HepG2 (cell line): ENCODE data around the gene AP3D1. TPM values are rescaled to one million over a fixed set of nuclear protein-coding genes. Genes with fewer than 3 reads are reported as not detected.

Experiments
- ATAC-seq: fragments of 200-7000 bp; cut with Tn5 transposase; 3 replicates; pipeline ENCODE4 v1.9.1; 2020; ENCODE audit warnings: mild to moderate bottlenecking, moderate library complexity
- BruUV-seq: library from RNA; stranded (reverse); fragments of 400-500 nt; replicated peaks from 2 replicates; lab custom pipeline; 2021; lab: Mats Ljungman, UMichigan
- CTCF ChIA-PET: fragments of 300-600 bp; formaldehyde crosslinking; extraction: SDS; loops from one replicate; lab custom pipeline; 2021; ENCODE audit warnings: low total read pairs, inconsistent platforms, low intra/inter-chr PET ratio; lab: Yijun Ruan, JAX
- POLR2A ChIA-PET: fragments of 350-600 bp; sonication (Branson Sonifier 250); formaldehyde crosslinking; loops from one replicate; lab custom pipeline; 2020; ENCODE audit warnings: antibody characterized with exemption, inconsistent platforms; lab: Yijun Ruan, JAX
- DNase-seq: peaks from one replicate; pipeline ENCODE4 v3.0.0-alpha.2; 2015; ENCODE audit warnings: low spot score
- FAIRE-seq: peaks from 3 replicates; lab custom pipeline; 2011; peaks lifted over from hg19 to GRCh38; lab: Jason Lieb, UNC
- H2AFZ ChIP-seq: one replicate; pipeline ENCODE4 v1.6.1; 2011; ENCODE audit warnings: low read length, inconsistent platforms
- H3K27ac ChIP-seq: fragments of 300-600 bp; 3 replicates; pipeline ENCODE4 v1.8.0; 2011; ENCODE audit warnings: mixed run types, mild to moderate bottlenecking, mixed read lengths, low read length, inconsistent platforms; ENCODE audit not compliant: insufficient read depth; ENCODE audit errors: extremely low read length
- H3K27me3 ChIP-seq, 2 experiments: fragments of 200-600 bp in 1 of 2; 2 replicates in 1 of 2; 3 replicates in 1 of 2; pipeline versions ENCODE4 v1.6.0 to v1.8.0; 2011; ENCODE audit warnings: low read length in 2 of 2, mild to moderate bottlenecking in 2 of 2, moderate library complexity in 2 of 2, inconsistent platforms in 1 of 2; ENCODE audit not compliant: insufficient read depth in 2 of 2, control insufficient read depth in 1 of 2
- H3K36me3 ChIP-seq, 2 experiments: fragments of 200-600 bp in 1 of 2; replicated peaks in 1 of 2; 2 replicates in 1 of 2; 3 replicates in 1 of 2; pipeline versions ENCODE4 v1.5.1 to v1.8.0; 2011; ENCODE audit warnings: low read length in 2 of 2, inconsistent platforms in 1 of 2; ENCODE audit not compliant: insufficient read depth in 2 of 2, control insufficient read depth in 1 of 2
- H3K4me1 ChIP-seq: 2 replicates; pipeline ENCODE4 v1.5.1; 2012; ENCODE audit warnings: low read length, inconsistent platforms; ENCODE audit not compliant: insufficient read depth
- H3K4me2 ChIP-seq: 2 replicates; pipeline ENCODE4 v1.6.0; 2011; ENCODE audit warnings: low read depth, low read length, inconsistent platforms
- H3K4me3 ChIP-seq, 3 experiments: fragments of 200-600 bp in 1 of 3; sonication (generic), shearing (Covaris generic) in 1 of 3; replicated peaks in 1 of 3; 2 replicates each; pipeline ENCODE4 v1.5.1; 2011 to 2016; ENCODE audit warnings: low read length in 3 of 3, inconsistent platforms in 2 of 3, low read depth in 2 of 3, mild to moderate bottlenecking in 2 of 3, control low read depth in 1 of 3, mixed read lengths in 1 of 3; ENCODE audit not compliant: insufficient read depth in 1 of 3
- H3K79me2 ChIP-seq: one replicate; pipeline ENCODE4 v1.6.1; 2011; ENCODE audit warnings: low read length, inconsistent platforms; ENCODE audit not compliant: insufficient read depth
- H3K9ac ChIP-seq: 2 replicates; pipeline ENCODE4 v1.6.0; 2011; ENCODE audit warnings: mild to moderate bottlenecking, low read depth, low read length, inconsistent platforms; ENCODE audit not compliant: insufficient read depth
- H3K9me3 ChIP-seq: 2 replicates; pipeline ENCODE4 v1.5.1; 2012; ENCODE audit warnings: mild to moderate bottlenecking, low read length
- H4K20me1 ChIP-seq: 2 replicates; pipeline ENCODE4 v1.6.0; 2011; ENCODE audit warnings: inconsistent platforms, mild to moderate bottlenecking, low read length, moderate library complexity; ENCODE audit not compliant: insufficient read depth
- HDAC1 ChIP-seq: sonication (generic); formaldehyde crosslinking; IDR thresholded peaks from 2 replicates; pipeline ENCODE4 v1.5.1; 2020; ENCODE audit warnings: mild to moderate bottlenecking, missing genetic modification reagents
- JARID2 ChIP-seq: sonication (generic); formaldehyde crosslinking; IDR thresholded peaks from 2 replicates; pipeline ENCODE4 v1.8.1; 2023; ENCODE audit warnings: missing genetic modification reagents, inconsistent platforms; ENCODE audit not compliant: insufficient replicate concordance
- RBM22 ChIP-seq: fragments of 200-400 bp; formaldehyde crosslinking; optimal IDR thresholded peaks from 2 replicates; pipeline ENCODE3; 2017; ENCODE audit warnings: mild to moderate bottlenecking, low read length, moderate library complexity
- SAP130 ChIP-seq: IDR thresholded peaks from 2 replicates; pipeline ENCODE4 v1.6.1; 2016; ENCODE audit warnings: low read depth
- SP4 ChIP-seq: sonication (generic); formaldehyde crosslinking; IDR thresholded peaks from 2 replicates; pipeline ENCODE4 v1.8.1; 2023; ENCODE audit warnings: mild to moderate bottlenecking, missing genetic modification reagents
- ZBTB20 ChIP-seq: sonication (generic); formaldehyde crosslinking; IDR thresholded peaks from 2 replicates; pipeline ENCODE4 v1.8.1; 2023; ENCODE audit warnings: missing genetic modification reagents, low read depth, mild to moderate bottlenecking, borderline replicate concordance
- ZNF292 ChIP-seq: sonication (generic); formaldehyde crosslinking; IDR thresholded peaks from 2 replicates; pipeline ENCODE4 v1.8.1; 2022; ENCODE audit warnings: mild to moderate bottlenecking, low read depth, missing genetic modification reagents, borderline replicate concordance
- ZNF343 ChIP-seq: sonication (generic); formaldehyde crosslinking; IDR thresholded peaks from 2 replicates; pipeline ENCODE4 v1.4.0; 2020; ENCODE audit warnings: mild to moderate bottlenecking, missing genetic modification reagents
- WGBS: methylation state at CpG from one replicate; pipeline ENCODE4 v1.1.6; 2017; ENCODE audit warnings: low lambda C conversion rate; 5-methylcytosine and 5-hydroxymethylcytosine counted together
- in situ Hi-C: cut with HindIII; loops from 2 replicates; pipeline ENCODE4 v1.10.0; 2017; ENCODE audit warnings: low pct_unique_long_range_greater_than_20kb; ENCODE audit not compliant: extremely low pct_ligation_motif_present
- intact Hi-C: fragments of 100-400 bp; cut with micrococcal nuclease; formaldehyde crosslinking; loops from one replicate; pipeline ENCODE4 v1.10.0; 2022; ENCODE audit not compliant: unreplicated experiment
- polyA plus RNA-seq, 8 experiments: library from polyadenylated mRNA; depleted of rRNA in 3 of 8; stranded (reverse) in 7 of 8; unstranded in 1 of 8; fragments of >200 nt; fragmentation: Illumina TruSeq in 4 of 8; extraction: Trizol in 4 of 8; gene quantifications; 2 replicates each; pipeline versions ENCODE4 v1.2.1 to v1.2.3, GENCODE V29; 2011 to 2016; ENCODE audit warnings: low read depth in 4 of 8, missing spikeins in 1 of 8, mixed read lengths in 1 of 8; ENCODE audit not compliant: insufficient read depth in 1 of 8
- total RNA-seq, 5 experiments: library from RNA; depleted of rRNA; stranded (reverse); fragments of >200 nt; fragmentation: Illumina TruSeq; extraction: Trizol; gene quantifications; 2 replicates each; pipeline ENCODE4 v1.2.3, GENCODE V29; 2016; ENCODE audit warnings: low read depth in 1 of 5
- TF ChIP-seq, protein P1 (sequence below): IDR thresholded peaks from 2 replicates; pipeline ENCODE4 v1.6.1; 2016; ENCODE audit warnings: missing biosample characterization, missing genetic modification reagents, low read depth
- TF ChIP-seq, protein P2 (sequence below): sonication (generic); formaldehyde crosslinking; IDR thresholded peaks from 2 replicates; pipeline ENCODE4 v1.9.0; 2022; ENCODE audit warnings: missing genetic modification reagents, mild to moderate bottlenecking, borderline replicate concordance
- TF ChIP-seq, protein P3 (sequence below): sonication (generic); formaldehyde crosslinking; IDR thresholded peaks from 2 replicates; pipeline ENCODE4 v1.5.1; 2020; ENCODE audit warnings: missing genetic modification reagents, mild to moderate bottlenecking, borderline replicate concordance
- TF ChIP-seq, protein P4 (sequence below): IDR thresholded peaks from 2 replicates; pipeline ENCODE4 v1.6.1; 2012; ENCODE audit warnings: low read depth, low read length, improper control_type of control experiment

Gene AP3D1
- total and polyA plus RNA-seq, 2 of the 13 experiments (the other 11 are each of a cell fraction or from before 2014, with no cell fraction given): 68.0 to 82.6 TPM

DNA sequence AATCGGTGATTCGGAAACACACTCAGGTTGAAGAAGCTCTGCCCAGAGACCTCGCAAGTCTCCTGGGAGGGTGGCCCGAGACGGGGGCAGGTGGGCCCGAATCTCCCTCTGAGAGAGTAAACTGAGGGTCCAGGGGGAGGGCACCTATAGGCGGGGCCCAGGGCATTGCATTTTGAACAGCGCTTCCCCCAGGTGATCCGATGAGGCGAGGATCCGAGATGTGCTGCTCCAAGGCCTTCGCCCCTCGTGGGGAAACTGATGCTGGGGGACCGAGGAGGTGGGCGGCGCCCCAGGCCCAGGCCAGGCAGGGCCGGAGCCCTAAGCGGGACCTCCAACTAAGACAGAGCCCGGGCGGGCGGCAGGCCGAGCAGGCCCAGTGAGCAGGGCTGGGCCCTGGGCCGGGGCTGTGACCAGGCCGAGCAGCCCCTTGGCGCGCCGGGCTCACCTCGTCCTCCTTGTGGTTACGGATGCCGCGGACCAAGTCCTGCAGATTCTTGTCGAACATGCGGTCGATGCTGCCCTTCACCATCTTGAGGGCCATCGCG is 500 bp downstream of the AP3D1 start (continued):
- TF ChIP-seq, protein P1, sequence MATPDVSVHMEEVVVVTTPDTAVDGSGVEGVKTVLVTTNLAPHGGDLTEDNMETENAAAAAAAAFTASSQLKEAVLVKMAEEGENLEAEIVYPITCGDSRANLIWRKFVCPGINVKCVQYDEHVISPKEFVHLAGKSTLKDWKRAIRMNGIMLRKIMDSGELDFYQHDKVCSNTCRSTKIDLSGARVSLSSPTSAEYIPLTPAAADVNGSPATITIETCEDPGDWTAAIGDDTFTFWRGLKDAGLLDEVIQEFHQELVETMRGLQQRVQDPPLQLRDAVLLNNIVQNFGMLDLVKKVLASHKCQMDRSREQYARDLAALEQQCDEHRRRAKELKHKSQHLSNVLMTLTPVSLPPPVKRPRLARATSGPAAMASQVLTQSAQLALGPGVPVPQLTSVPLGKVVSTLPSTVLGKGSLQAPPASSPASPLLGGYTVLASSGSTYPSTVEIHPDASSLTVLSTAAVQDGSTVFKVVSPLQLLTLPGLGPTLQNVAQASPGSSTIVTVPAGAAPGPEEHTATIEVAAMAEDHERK (CRISPR knock-in tag): no peak
- TF ChIP-seq ZNF343 (no peak), JARID2 (CRISPR knock-in tag) (no peak)

DNA sequence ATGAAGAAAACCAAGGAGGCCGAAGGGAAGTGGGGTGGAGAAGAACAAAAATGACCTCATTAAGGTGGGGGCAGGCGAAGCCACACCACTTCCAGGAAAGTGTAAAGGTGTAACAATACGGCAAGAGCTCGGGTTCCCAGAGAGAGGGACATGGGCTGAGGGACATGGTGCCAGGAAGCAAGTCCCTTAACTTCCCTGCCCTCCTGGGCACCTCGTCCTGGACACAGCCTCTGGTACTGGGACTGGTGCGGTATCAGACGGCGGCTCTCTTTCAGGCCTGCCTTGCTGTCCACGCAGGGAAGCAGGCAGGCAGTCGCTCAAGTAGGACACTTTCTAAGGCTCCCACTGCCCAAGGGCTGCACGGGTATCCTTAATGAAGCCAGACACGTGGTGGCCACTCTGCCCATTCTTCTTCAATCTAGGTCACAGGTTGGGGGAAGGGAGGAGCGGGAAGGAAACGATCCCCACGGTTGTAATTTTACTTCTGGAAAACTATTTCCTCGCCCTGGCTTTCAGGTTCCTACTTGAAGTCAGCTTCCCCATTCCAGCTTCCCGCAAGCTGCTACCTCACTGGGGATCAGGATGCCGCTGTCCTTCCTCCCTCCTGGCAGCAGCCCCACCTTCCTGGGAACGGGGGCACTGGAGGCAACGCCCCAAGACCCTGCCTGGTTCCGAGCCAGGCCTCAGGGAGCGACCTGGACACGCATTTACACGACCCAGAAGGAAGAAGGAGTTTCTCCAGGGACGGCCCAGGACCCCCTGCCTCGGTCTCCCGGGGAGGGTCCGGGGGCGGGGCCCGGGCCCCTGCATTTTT is 1.2 kb downstream of the AP3D1 start:
- no peak for FAIRE-seq
- peak overlapping the region; percentile 85 to 100 (median 97) for H3K4me3 ChIP-seq
- intact Hi-C loops (loop anchor here (10.0 kb wide), 2 partner anchors 85 to 135 kb away; partner anchors contain the start of genes BTBD2, PLEKHJ1 and SF3A2), in situ Hi-C loops (loop anchor here (10.0 kb wide), 1 partner anchor 165 kb away; no protein-coding TSS in a partner anchor)
- H4K20me1 ChIP-seq: peaks cover 31% of the 10 kb centered on the region
- H3K9ac ChIP-seq: peak overlapping the region; percentile 99
- H3K27ac ChIP-seq: peak overlapping the region; percentile 76
- peaks cover 56% of the 10 kb centered on the region for H3K79me2 ChIP-seq
- POLR2A ChIA-PET: interaction anchor here (0.9 kb wide), 1 partner anchor 15 kb away, joined by 3 read pairs; no protein-coding TSS in a partner anchor
- peak overlapping the region; percentile 96 for H3K4me2 ChIP-seq
- DNase-seq: no peak
- CTCF ChIA-PET: no interaction called here
- no peak for ATAC-seq
- BruUV-seq: no TSS peak
- no peaks in the 10 kb centered on the region; a peak in 1 of 5 replicates for H3K27me3 ChIP-seq
- H3K4me1 ChIP-seq: peaks cover 63% of the 10 kb centered on the region
- no peak overlapping the region for H2AFZ ChIP-seq
- 9% methylated on average over 19 of the region's 30 CpGs for WGBS
- peaks cover 3 to 9% of the 10 kb centered on the region in 2 experiments; a peak in 2 of 5 replicates for H3K36me3 ChIP-seq
- no peaks in the 10 kb centered on the region for H3K9me3 ChIP-seq
- TF ChIP-seq HDAC1 (peak; percentile 57; the same call in 1 of the 2 replicates), ZBTB20 (CRISPR knock-in tag) (peak; percentile 27; the same call in 1 of the 2 replicates), SAP130 (CRISPR knock-in tag) (0 out of 2 replicates have a peak, but pooled peaks have one; percentile 59), RBM22 (no peak), ZNF292 (CRISPR knock-in tag) (no peak), SP4 (CRISPR knock-in tag) (0 out of 2 replicates have a peak, but pooled peaks have one; percentile 29)
- TF ChIP-seq, protein P2, sequence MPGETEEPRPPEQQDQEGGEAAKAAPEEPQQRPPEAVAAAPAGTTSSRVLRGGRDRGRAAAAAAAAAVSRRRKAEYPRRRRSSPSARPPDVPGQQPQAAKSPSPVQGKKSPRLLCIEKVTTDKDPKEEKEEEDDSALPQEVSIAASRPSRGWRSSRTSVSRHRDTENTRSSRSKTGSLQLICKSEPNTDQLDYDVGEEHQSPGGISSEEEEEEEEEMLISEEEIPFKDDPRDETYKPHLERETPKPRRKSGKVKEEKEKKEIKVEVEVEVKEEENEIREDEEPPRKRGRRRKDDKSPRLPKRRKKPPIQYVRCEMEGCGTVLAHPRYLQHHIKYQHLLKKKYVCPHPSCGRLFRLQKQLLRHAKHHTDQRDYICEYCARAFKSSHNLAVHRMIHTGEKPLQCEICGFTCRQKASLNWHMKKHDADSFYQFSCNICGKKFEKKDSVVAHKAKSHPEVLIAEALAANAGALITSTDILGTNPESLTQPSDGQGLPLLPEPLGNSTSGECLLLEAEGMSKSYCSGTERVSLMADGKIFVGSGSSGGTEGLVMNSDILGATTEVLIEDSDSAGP (CRISPR knock-in tag): peak; percentile 52; the same call in 1 of the 2 replicates
- TF ChIP-seq, protein P3, sequence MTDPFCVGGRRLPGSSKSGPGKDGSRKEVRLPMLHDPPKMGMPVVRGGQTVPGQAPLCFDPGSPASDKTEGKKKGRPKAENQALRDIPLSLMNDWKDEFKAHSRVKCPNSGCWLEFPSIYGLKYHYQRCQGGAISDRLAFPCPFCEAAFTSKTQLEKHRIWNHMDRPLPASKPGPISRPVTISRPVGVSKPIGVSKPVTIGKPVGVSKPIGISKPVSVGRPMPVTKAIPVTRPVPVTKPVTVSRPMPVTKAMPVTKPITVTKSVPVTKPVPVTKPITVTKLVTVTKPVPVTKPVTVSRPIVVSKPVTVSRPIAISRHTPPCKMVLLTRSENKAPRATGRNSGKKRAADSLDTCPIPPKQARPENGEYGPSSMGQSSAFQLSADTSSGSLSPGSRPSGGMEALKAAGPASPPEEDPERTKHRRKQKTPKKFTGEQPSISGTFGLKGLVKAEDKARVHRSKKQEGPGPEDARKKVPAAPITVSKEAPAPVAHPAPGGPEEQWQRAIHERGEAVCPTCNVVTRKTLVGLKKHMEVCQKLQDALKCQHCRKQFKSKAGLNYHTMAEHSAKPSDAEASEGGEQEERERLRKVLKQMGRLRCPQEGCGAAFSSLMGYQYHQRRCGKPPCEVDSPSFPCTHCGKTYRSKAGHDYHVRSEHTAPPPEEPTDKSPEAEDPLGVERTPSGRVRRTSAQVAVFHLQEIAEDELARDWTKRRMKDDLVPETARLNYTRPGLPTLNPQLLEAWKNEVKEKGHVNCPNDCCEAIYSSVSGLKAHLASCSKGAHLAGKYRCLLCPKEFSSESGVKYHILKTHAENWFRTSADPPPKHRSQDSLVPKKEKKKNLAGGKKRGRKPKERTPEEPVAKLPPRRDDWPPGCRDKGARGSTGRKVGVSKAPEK: peak; percentile 36; the same call in 1 of the 2 replicates
- TF ChIP-seq, protein P4, sequence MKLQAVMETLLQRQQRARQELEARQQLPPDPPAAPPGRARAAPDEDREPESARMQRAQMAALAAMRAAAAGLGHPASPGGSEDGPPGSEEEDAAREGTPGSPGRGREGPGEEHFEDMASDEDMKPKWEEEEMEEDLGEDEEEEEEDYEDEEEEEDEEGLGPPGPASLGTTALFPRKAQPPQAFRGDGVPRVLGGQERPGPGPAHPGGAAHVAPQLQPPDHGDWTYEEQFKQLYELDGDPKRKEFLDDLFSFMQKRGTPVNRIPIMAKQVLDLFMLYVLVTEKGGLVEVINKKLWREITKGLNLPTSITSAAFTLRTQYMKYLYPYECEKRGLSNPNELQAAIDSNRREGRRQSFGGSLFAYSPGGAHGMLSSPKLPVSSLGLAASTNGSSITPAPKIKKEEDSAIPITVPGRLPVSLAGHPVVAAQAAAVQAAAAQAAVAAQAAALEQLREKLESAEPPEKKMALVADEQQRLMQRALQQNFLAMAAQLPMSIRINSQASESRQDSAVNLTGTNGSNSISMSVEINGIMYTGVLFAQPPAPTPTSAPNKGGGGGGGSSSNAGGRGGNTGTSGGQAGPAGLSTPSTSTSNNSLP: no peak
